ENCODE results near the gene EDN1.
A peak's percentile ranks its signal among the peaks of the same experiment; 100 is the strongest.
"Not testable (repeated sequence)": the region's sequence is repeated elsewhere in the genome, so short reads cannot be mapped to it uniquely, and the experiment has no call there.

Gene EDN1

DNA sequence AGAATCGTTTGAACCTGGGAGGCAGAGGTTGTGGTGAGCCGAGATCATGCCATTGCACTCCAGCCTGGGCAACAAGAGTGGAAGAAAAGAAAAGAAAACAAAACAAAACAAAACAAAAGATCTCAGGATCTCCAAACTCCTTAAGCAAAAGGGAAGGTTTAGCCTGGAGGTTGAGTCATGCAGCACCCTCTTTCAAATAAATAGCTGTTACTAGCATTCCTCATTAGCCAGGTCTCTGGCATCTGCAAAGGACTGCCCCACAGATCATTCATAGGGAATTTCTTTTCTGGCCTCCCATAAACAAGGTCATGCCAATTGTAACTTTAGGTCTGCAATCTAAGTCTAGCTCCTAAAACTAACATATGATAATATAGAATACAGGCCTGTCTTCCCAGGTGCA, 37.2 kb downstream of the EDN1 start:
- peak; percentile 72 for DNase-seq (ENCODE audit: low read depth)

DNA sequence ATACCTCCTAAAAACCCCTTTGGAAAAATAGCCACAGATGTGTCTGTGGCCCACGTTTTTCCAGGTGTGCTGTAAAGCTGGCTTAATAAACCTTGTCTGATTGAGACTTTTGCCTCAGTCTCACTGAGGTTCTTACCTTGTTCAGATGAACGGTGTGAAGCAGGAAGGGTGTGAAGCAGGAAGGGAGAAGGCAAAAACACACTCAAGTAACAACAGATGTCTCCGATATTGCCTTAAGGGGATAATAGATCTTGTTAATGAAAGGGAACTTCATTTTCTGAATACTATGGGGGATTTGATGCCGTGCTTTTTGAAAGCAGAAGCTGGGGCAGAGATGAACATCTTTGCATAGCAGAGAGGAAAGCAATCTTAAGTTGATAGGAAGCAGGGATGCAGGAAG, 37.8 kb downstream of the EDN1 start:
- no peak for DNase-seq (ENCODE audit: low read depth)

DNA sequence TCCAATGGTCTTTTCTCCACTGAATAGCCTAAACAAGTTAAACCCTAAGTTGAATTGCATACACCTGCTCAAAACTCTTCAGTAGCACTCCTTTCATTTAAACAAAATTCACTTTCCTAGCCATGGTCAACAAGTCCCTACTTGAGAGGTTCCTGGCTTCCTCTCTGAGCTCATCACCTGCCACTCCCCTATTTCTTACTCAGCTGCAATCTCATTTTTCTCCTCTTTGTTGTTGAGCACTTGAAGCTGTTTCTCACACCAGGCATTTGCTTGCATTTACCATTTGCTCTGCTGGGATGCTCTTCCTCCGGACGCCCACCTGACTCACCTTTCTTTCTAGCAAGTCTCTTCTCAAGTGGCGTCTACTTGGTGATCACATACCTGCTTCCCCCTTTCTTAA, 38.5 kb downstream of the EDN1 start:
- DNase-seq (ENCODE audit: low read depth) = no peak

DNA sequence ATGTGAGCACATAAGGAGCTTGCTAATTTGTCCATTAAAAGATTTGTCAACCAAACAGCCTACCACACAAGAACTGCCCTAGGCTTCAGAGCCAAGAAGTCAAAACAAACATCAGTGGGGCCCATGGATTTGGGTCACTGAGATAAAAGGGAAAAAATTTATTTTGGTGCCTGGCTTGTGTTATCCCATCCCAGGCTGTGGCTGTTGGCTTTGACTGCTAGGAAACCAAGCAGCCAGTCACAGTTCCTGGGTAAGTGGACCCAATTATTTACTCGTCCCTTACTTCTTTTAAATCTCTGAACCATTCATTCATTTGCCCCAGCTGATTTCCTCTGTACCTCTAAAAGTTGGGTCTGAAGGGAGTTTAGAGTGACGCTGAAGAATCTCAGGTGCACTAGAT, 41.3 kb downstream of the EDN1 start:
- peak; percentile 21 for DNase-seq (ENCODE audit: low read depth)

DNA sequence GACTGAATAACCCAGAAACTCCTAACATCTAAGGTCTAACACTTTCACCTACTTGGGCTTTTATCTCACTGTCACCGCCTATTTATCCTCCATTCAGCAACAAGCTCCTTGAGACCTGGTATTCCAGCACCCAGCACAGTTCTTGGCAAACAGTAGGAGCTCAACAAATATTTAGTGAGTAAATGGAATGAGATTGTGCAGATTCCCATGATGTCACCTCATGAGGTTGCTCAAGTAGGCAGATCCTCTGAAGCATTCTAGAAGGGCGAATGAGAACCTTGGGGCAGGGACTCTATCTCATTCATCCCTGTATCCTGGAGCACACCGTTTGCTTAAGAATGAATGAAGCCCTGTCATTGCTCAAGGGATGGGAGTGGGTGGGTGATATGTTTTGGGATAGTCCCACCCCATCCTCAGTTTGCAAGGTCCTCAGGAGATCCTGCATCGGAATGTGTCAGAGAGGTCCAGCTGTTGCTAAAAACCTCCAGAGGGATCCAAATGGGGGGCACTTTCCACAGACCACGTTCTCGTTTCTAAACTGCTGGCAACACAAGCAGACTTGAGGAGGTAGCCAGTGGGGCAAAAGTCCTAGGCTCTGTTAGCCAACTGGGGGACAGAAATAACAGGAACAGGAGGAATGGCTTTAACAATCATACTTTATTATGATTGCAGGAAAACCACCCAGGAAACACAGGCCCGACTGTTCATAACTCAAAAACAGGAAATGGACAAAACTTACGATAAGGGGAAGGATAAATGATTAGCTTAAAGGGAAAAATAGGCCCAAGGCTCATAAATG, 42.0 kb downstream of the EDN1 start:
- peak; percentile 67 for DNase-seq (ENCODE audit: low read depth)

DNA sequence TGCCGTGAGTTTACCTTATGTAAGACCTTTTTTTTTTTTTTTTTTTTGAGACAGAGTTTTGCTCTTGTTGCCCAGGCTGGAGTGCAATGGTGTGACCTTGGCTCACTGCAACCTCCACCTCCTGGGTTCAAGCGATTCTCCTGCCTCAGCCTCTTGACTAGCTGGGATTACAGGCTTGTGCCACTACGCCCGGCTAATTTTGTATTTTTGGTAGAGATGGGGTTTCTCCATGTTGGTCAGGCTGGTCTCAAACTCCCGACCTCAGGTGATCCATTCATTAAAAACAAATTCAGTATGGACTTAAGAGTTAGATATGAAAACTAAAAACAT, 42.6 kb downstream of the EDN1 start:
- DNase-seq (ENCODE audit: low read depth) = not testable (repeated sequence)

DNA sequence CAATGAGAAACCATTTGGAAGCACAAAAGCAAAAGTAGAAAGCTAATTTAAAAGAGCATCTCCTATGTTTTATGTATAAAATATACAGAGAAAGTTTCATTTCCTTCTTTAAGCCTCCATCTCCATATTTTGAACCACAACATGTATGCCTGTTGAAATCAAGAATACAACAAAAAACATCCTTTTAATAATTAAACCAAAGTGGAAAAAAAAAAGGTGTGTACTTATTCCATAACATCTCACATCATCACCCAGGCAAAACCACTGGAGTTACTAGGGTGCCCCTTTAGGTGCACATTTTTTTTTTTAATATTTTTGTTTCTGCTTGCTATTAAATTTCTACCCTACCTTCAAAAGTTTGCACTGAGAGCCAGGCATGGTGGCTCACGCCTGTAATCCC, 43.0 kb downstream of the EDN1 start:
- no peak for DNase-seq (ENCODE audit: low read depth)

DNA sequence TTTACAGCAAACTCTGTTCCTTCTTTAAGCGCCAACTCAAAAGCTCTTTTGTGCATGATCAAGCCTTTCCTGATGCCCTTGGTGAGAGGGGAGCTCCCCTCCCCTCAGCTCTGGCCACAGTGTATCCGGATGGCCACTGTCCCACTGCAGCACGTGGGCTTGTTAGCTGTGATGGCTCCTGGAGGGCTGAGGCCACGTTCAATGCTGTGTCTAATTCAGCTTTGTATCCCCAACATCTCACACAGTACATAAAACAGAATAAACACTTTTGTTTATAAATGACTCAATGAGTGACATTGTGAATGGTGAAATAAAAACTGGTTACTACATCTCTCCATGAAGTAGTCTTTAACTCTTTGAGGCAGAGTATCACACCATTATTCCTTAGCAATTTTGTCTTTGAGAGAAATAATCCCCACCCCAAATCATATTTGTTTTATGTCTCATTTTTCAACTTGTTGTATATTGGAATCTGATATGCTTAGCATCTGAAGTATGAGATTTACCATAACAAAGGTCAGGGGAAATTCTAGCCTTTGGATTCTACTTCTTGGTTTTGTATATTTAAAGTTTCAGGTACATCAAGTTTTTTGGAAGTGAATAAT, 44.5 kb downstream of the EDN1 start:
- DNase-seq (ENCODE audit: low read depth) = no peak

DNA sequence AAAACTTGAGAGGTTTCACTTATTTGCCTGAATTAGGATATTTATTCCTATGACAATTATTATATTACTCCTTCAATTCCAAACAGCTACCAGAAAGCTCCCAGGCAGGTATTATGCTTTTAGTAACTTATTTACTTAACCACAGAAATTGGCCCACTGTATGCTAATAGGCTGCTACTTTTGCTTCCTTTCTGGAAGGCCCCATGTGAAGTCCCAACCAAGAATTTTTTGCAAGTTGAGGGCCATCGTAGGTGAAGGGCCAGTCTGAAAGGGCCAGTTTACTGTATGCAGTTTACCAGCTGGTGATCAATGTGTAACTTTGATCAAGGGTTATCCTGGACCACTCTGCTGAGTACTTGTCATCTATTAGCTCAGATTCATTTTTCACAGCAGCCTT, 45.0 kb downstream of the EDN1 start:
- no peak for DNase-seq (ENCODE audit: low read depth)

DNA sequence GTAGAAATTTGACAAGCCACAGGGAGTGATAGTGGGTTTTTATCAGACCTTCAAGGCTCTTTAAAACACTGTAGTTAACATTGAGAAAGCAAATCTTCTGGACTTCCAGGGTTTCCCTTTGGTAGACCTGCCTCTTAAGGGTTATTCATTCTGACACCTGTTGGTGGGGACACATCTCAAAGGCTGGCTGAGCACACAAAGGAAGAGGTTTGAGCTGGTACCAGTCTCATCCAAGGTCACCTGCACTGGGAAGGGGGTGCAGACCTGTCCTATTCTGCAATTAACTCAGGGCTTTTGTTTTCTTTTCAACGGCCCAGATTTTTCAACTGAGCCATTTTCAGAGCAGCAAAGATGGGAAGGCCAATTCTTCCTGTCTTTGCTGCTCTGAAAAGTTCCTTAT, 45.6 kb downstream of the EDN1 start:
- DNase-seq (ENCODE audit: low read depth) = no peak

DNA sequence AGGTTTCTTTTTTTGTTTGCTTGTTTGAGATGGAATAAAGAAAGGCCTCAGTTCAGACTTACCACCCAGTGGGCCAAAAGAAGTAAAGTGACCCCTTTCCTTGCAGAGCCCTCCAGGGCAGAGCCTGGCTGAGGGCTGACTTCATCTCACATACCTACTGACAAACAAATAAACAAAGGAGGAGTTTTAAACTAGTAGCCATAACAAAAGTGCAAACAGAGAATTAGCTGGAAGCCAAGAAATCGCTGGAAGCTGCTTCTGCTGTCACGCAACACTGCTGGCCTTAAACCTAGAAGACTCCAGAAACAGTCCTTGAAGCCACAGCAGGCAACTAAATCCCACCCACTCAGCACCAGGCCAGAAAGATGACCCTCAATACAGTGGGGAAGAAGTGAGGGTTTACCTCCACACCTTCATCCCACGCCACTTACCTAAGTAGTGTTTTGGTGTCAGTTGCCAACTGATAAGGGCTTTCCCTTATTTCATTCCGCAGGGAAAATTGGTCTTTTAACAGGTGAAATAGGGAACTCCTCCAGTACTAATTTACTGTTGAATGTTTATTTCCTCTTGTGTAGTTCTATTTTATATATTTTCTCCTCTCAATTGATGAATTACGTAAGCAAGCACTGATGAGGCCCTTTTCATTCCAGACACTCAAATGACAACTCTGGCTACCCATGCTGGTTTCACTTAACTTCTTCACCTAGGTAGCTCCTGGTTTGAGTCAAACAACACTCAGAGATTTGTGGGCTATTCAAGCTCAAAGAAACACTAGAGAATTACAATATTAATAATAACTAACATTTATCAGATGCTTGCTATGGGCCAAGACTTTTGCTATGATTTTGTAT, 46.2 kb downstream of the EDN1 start:
- DNase-seq (ENCODE audit: low read depth) = no peak

DNA sequence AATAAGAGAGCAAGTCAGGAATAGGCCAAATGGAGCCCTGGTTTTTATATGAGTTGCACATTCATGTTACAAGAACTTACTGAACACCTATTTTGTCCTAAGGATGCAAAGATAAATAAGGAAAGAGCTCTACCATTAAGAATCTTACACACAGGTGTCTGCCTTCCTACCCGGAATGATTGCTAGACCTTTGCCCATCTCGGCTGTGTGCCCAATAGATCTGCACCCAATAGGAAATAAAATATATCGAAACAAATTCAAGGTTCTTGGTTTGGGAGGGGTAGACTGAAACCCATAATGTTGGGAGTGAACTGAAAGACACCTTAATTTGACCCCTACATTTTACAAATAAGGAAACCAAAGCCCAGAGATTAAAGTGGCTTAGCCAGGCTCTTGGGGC, 48.9 kb downstream of the EDN1 start:
- DNase-seq (ENCODE audit: low read depth) = no peak

DNA sequence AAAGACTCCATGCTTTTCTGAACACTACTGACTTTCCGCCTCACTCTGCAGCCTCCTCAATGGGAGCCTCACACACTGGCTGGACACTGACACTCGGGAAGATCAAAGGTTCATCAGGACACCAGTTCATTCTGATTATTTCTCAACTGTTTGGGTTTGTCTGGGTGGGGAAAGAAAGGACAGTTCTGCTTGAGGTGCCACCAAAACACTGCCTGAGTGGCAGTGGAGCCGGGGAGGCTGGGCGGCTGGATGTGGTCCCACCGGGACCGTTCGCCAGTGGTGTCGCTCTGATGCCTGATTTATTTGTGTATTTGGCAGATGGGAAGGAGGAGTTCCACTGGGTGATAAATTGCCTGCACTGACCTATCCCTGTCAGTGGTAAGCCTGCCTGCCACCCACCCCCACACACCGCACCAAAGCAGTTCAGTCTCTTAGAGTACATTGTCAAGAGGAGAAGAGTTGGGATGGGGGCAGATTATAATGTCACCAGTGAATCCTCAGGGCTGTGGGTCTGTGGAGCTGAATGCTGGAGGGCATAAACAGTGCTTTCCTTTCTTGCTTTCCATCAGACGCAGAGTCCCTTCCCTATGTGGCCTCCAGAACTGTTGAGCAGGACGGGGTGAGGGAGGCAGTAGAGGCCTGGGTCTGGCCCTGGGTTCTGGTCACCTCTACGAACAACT, 49.8 kb downstream of the EDN1 start:
- DNase-seq (ENCODE audit: low read depth) = no peak

DNA sequence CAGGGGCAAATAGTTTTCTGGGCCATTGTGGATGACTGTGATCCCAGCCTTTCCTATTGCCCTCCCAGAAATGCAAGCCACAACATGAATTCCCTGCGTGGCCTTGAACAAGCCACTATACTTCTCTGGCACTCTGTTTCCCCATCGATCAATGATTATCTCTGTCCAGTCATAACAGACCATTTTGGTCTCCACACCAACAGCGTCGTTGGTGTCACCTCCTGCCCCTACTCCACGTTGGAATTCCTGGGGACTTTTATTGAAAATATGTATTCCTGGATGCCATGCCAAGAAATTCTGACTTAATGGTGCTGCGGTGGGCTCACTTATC, 50.3 kb downstream of the EDN1 start:
- DNase-seq (ENCODE audit: low read depth) = no peak

DNA sequence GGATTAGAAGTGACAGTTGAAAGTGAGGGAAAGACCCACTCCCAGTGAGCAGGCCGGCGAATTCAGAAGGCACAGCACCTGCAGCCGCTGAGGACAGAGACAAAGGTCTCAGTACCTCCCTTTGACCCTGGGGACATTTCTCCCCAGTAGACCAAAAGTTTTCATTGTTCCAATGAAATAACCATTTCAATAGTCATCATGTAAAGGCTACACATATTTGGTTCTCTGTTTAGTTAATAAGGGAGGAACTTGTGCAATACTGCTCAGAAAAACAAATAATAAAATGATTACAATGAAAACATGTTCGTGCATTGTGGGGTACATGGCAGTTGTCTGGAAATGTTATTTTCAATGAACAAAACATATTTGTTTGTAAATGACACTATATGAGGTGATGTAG, 52.5 kb downstream of the EDN1 start:
- no peak for DNase-seq (ENCODE audit: low read depth)

DNA sequence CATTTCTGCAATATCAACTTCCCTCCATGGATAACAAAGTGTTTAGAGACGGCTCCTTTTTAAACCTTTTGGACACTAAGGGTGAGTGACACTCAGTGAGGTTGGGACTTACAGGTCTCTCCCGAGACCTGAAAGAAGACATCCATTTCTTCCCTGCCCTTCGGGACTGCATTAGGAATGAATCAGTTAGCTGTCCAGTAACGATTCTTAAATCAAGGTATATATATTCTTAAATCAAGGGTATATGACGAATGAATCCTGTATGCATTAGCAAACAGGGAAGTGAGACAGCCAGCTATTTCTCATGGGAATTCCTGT, 52.9 kb downstream of the EDN1 start:
- DNase-seq (ENCODE audit: low read depth) = no peak

DNA sequence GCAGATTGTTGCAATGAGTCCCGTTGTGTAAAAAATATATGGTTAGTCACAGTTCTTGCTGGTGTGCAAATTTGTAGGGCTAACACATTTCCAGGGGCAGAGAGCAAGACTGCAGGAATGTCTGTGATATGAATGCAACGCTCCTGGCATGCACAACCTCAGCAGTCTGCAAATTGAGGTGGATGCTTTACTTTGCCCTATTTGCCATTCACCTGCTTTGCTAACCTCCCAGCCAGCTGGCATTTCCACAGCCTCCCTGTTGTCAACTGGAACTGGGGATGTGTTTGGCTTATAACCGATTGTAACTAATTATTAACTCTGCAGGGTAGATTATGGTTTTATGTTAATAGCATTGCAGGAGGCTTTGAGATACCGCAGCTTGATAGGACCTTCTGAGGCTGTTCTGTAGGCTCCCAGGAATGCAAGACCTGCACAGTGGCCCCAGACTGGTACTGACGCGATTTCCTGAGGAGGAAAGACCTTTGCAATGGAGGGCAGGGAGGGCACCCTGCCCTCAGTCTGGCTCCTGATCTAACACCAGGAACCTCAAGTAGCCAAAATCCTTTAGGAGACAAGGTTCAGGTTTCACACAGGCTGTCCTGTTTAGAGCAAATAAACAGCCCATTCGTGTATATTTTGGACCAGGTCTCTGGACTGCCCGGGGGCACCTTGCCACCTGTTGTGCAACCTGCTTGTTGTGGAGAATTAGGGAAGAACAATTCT, 53.4 kb downstream of the EDN1 start:
- DNase-seq (ENCODE audit: low read depth) = peak; percentile 25

DNA sequence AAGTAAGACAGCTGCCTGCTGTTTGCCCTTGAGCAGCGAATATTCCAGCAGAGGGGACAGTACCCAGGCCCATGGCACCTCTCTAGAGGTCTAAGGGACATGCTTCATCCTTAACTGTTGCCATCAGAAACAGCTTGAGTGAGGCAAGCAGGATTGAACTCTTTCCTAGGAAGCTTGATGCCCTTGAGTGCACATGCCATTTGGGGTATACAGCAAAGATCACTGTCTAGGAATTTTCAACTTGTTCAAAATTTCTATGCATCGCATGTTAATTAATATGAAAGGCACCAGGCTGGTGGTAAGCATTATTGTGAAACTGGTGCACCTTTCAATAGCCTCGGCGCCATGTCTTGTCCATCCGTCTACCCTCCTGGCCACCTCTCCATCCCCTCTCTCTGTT, 54.1 kb downstream of the EDN1 start:
- DNase-seq (ENCODE audit: low read depth) = no peak

DNA sequence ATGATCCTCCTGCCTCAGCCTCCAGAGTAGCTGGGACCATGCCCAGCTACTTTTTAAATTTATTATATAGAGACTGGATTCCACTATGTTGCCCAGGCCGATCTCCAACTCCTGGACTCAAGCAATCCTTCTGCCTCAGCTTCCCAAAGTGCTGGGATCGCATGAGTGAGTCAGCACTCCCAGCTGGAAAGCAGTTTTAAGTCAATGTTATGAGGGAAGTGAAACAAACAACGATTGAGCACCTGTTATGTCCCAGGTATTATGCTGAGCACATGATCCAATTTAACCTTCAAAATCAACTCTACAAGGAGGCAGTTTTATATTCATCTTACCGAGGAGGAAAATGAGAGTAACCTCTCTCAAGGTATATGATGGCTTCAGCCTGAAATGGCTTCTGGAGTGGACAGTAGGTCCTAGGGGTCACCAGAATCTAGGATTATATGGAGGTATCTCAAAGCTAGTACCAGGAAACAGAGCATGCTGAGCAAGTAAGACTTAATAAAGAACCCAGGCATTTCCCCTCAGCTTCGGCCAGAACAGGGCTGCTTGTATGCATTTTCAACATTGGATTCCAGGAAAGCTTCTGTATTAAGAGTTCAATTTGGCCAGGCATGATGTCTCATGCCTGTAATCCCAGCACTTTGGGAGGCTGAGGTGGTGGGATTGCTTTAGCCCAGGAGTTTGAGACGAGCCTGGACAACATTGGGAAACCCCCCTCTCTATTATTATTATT, 55.0 kb downstream of the EDN1 start:
- DNase-seq (ENCODE audit: low read depth) = no peak

DNA sequence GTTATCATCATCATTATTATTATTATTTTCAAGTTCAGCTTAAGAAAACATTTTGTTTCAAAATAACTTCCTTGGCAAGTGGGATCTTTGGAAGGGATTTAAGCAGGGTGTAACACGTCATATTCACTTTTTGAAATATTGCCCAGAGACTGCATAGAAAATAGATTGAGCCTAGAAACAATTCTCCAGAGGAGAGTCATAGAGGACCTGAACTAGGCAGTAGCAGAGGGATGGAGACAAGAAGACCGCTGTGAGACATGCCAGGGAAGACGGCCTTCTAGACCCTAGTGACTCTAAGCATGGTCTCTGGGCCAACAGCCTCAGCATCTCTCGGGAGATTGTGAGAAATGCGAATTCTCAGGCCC, 55.5 kb downstream of the EDN1 start:
- no peak for DNase-seq (ENCODE audit: low read depth)
